Astrocyte of the spinal cord (primary cell): Measurements from ENCODE around the gene ZNRF2.

ENCODE experiments used
- DNase-seq: peaks from one replicate; pipeline ENCODE4 v3.0.0; 2011; ENCODE audit warnings: low read depth, low spot score
- H3K4me3 ChIP-seq: 2 replicates; pipeline ENCODE4 v1.5.1; 2011; ENCODE audit warnings: low read depth, mild to moderate bottlenecking, low read length, moderate library complexity
- CTCF ChIP-seq: IDR thresholded peaks from 2 replicates; pipeline ENCODE4 v1.5.1; 2012; ENCODE audit warnings: low read depth, mild to moderate bottlenecking, low read length, inconsistent platforms
- in situ Hi-C: cut with HindIII; loops from 2 replicates; pipeline ENCODE4 v1.10.0; 2017; ENCODE audit warnings: low sequenced_read_pairs

The ZNRF2 gene

GRCh38 chr7:30363778-30364563, 79.6 kb downstream of the ZNRF2 start:
- no peak for DNase-seq
- in situ Hi-C loops, result no loop called here
- no peak for TF ChIP-seq CTCF
- H3K4me3 ChIP-seq, result no peak overlapping the region

- H3K4me3 ChIP-seq, result no peak overlapping the region
- in situ Hi-C loops, result no loop called here
- DNase-seq, result no peak
- no peak for TF ChIP-seq CTCF
These were observed 80.4 kb downstream of the ZNRF2 start for GRCh38 chr7:30364773-30365172.

GRCh38 chr7:30365621-30366020, 81.2 kb downstream of the ZNRF2 start:
- H3K4me3 ChIP-seq, result no peak overlapping the region
- DNase-seq, result no peak
- TF ChIP-seq CTCF, result no peak
- in situ Hi-C loops, result no loop called here

- DNase-seq, result peak; percentile 33
- H3K4me3 ChIP-seq, result no peak overlapping the region
- in situ Hi-C loops, result no loop called here
- TF ChIP-seq CTCF, result no peak
These were observed 82.2 kb downstream of the ZNRF2 start for GRCh38 chr7:30366606-30367005.

- H3K4me3 ChIP-seq, result no peak overlapping the region
- no peak for DNase-seq
- TF ChIP-seq CTCF, result no peak
- in situ Hi-C loops, result no loop called here
These were observed 83.2 kb downstream of the ZNRF2 start for GRCh38 chr7:30367561-30367960.

GRCh38 chr7:30369879-30370278, 85.5 kb downstream of the ZNRF2 start:
- TF ChIP-seq CTCF, result no peak
- DNase-seq, result no peak
- H3K4me3 ChIP-seq, result no peak overlapping the region
- in situ Hi-C loops, result no loop called here

- in situ Hi-C loops, result no loop called here
- H3K4me3 ChIP-seq, result no peak overlapping the region
- no peak for TF ChIP-seq CTCF
- DNase-seq, result no peak
These were observed 86.9 kb downstream of the ZNRF2 start for GRCh38 chr7:30371321-30371720.
